HCT116 (cell line): Measurements from ENCODE around the gene CYB5B. TPM values are rescaled to one million over a fixed set of nuclear protein-coding genes. Genes with fewer than 3 reads are reported as not detected.

Experiments
- ATAC-seq: fragments of 200-7000 bp; cut with Tn5 transposase; 2 replicates; pipeline ENCODE4 v1.9.1; 2020; ENCODE audit warnings: mild to moderate bottlenecking, moderate library complexity
- BruUV-seq: library from RNA; stranded (reverse); fragments of 400-500 nt; replicated peaks from 2 replicates; lab custom pipeline; 2021; lab: Mats Ljungman, UMichigan
- CTCF ChIA-PET: fragments of 300-600 bp; sonication (Branson Sonifier 250); formaldehyde crosslinking; loops from one replicate; lab custom pipeline; 2021; ENCODE audit warnings: antibody characterized with exemption; lab: Charles Lee
- POLR2A ChIA-PET: fragments of 300-600, 350-600 bp; sonication (Branson Sonifier 250); formaldehyde crosslinking; loops from one replicate; lab custom pipeline; 2021; ENCODE audit warnings: antibody characterized with exemption; lab: Charles Lee
- RAD21 ChIA-PET, 2 experiments: fragments of 300-600 bp; sonication (Branson Sonifier 250); formaldehyde crosslinking; loops; one replicate each; lab custom pipeline; 2023; ENCODE audit warnings: low total read pairs in 2 of 2; ENCODE audit not compliant: uncharacterized antibody in 2 of 2, unreplicated experiment in 2 of 2, low non-redundant PET in 1 of 2; lab: Charles Lee
- DNase-seq: peaks from one replicate; pipeline ENCODE4 v3.0.0-alpha.2; 2010; ENCODE audit warnings: low read depth, low spot score
- H2AFZ ChIP-seq: fragments of 200-600 bp; shearing (Covaris generic), sonication (generic); 2 replicates; pipeline ENCODE4 v1.6.1; 2017; ENCODE audit warnings: low read depth, mixed run types, mixed read lengths, antibody characterized with exemption, low read length; ENCODE audit not compliant: poor library complexity, severe bottlenecking
- H3K27ac ChIP-seq: 2 replicates; pipeline ENCODE4 v1.5.1; 2012; ENCODE audit warnings: low read depth, low read length
- H3K27me3 ChIP-seq: fragments of 200-600 bp; sonication (generic); 2 replicates; pipeline ENCODE4 v1.6.1; 2016; ENCODE audit warnings: mixed run types, low read length, mixed read lengths; ENCODE audit not compliant: insufficient read depth
- H3K36me3 ChIP-seq, 2 experiments: fragments of 200-500 bp in 1 of 2; fragments of 200-600 bp in 1 of 2; sonication (Bioruptor generic) in 1 of 2; sonication (generic) in 1 of 2; 2 replicates each; pipeline versions ENCODE4 v1.5.1 to v1.6.1; 2014 to 2016; ENCODE audit warnings: low read length in 2 of 2, inconsistent platforms in 1 of 2, mixed read lengths in 1 of 2, mixed run types in 1 of 2; ENCODE audit not compliant: insufficient read depth in 2 of 2, control insufficient read depth in 1 of 2
- H3K4me1 ChIP-seq, 2 experiments: fragments of 200-600 bp in 1 of 2; sonication (generic) in 1 of 2; 2 replicates each; pipeline versions ENCODE4 v1.5.1 to v1.6.1; 2012 to 2017; ENCODE audit warnings: low read length in 2 of 2, inconsistent platforms in 1 of 2, mild to moderate bottlenecking in 1 of 2, mixed read lengths in 1 of 2, mixed run types in 1 of 2, moderate library complexity in 1 of 2; ENCODE audit not compliant: insufficient read depth in 2 of 2, control insufficient read depth in 1 of 2
- H3K4me2 ChIP-seq: fragments of 200-600 bp; sonication (generic); 2 replicates; pipeline ENCODE4 v1.6.1; 2017; ENCODE audit warnings: mixed run types, low read length, mixed read lengths
- H3K4me3 ChIP-seq, 2 experiments: fragments of 200-600 bp in 1 of 2; sonication (generic) in 1 of 2; replicated peaks in 1 of 2; 2 replicates each; pipeline ENCODE4 v1.5.1; 2011 to 2016; ENCODE audit warnings: low read length in 2 of 2, control low read depth in 1 of 2, low read depth in 1 of 2, mild to moderate bottlenecking in 1 of 2, mixed read lengths in 1 of 2, mixed run types in 1 of 2
- H3K79me2 ChIP-seq: fragments of 200-600 bp; sonication (generic); 2 replicates; pipeline ENCODE4 v1.6.1; 2017; ENCODE audit warnings: mild to moderate bottlenecking, mixed run types, low read length, moderate library complexity, mixed read lengths; ENCODE audit not compliant: insufficient read depth
- H3K9ac ChIP-seq: fragments of 200-600 bp; sonication (generic); 2 replicates; pipeline ENCODE4 v1.6.1; 2016; ENCODE audit warnings: low read length, mixed read lengths
- H3K9me2 ChIP-seq: fragments of 200-600 bp; sonication (generic), shearing (Covaris generic); 2 replicates; pipeline ENCODE4 v1.6.1; 2017; ENCODE audit warnings: mixed run types, mild to moderate bottlenecking, moderate library complexity; ENCODE audit not compliant: insufficient read depth
- H3K9me3 ChIP-seq, 2 experiments: fragments of 200-500 bp in 1 of 2; fragments of 200-600 bp in 1 of 2; sonication (Bioruptor generic) in 1 of 2; sonication (generic) in 1 of 2; 2 replicates each; pipeline ENCODE4 v1.6.1; 2014 to 2017; ENCODE audit warnings: low read length in 2 of 2, mixed read lengths in 2 of 2, inconsistent platforms in 1 of 2, low read depth in 1 of 2, mild to moderate bottlenecking in 1 of 2, mixed run types in 1 of 2, moderate library complexity in 1 of 2; ENCODE audit not compliant: control insufficient read depth in 1 of 2, insufficient read depth in 1 of 2
- H4K20me1 ChIP-seq: fragments of 200-600 bp; sonication (generic), shearing (Covaris generic); 2 replicates; pipeline ENCODE4 v1.6.1; 2017; ENCODE audit warnings: mixed run types, mild to moderate bottlenecking, moderate library complexity; ENCODE audit not compliant: insufficient read depth
- ATF3 ChIP-seq: IDR thresholded peaks from 2 replicates; pipeline ENCODE4 v1.6.1; 2012
- CBX3 ChIP-seq: IDR thresholded peaks from 2 replicates; pipeline ENCODE4 v1.6.1; 2012; ENCODE audit warnings: low read depth
- CEBPB ChIP-seq: IDR thresholded peaks from 2 replicates; pipeline ENCODE4 v1.6.1; 2012; ENCODE audit warnings: low read depth
- CTCF ChIP-seq, 3 experiments: fragments of 200-600 bp in 1 of 3; sonication (generic) in 1 of 3; IDR thresholded peaks in 2 of 3; conservative IDR thresholded peaks in 1 of 3; 2 replicates each; pipeline ENCODE4 v1.5.1; 2012 to 2017; ENCODE audit warnings: low read depth in 2 of 3, low read length in 2 of 3, antibody characterized with exemption in 1 of 3, borderline replicate concordance in 1 of 3, control low read depth in 1 of 3, mild to moderate bottlenecking in 1 of 3, mixed read lengths in 1 of 3, mixed run types in 1 of 3, moderate library complexity in 1 of 3; ENCODE audit not compliant: insufficient read depth in 1 of 3
- ELF1 ChIP-seq: IDR thresholded peaks from 2 replicates; pipeline ENCODE4 v1.6.1; 2012; ENCODE audit warnings: low read depth, borderline replicate concordance
- JUND ChIP-seq: IDR thresholded peaks from 2 replicates; pipeline ENCODE4 v1.6.1; 2012
- POLR2A ChIP-seq: IDR thresholded peaks from 2 replicates; pipeline ENCODE4 v1.7.0; 2011; ENCODE audit warnings: borderline replicate concordance; ENCODE audit not compliant: insufficient read depth, insufficient read length; ENCODE audit errors: extremely low read depth
- POLR2AphosphoS5 ChIP-seq: IDR thresholded peaks from 2 replicates; pipeline ENCODE4 v1.6.1; 2011; ENCODE audit warnings: mild to moderate bottlenecking, low read depth, low read length, moderate library complexity
- RAD21 ChIP-seq: IDR thresholded peaks from 2 replicates; pipeline ENCODE4 v1.6.1; 2012; ENCODE audit warnings: low read depth, mild to moderate bottlenecking
- SP1 ChIP-seq: IDR thresholded peaks from 2 replicates; pipeline ENCODE4 v1.6.1; 2012; ENCODE audit warnings: low read depth
- ZBTB33 ChIP-seq: IDR thresholded peaks from 2 replicates; pipeline ENCODE4 v1.6.1; 2011; ENCODE audit warnings: mild to moderate bottlenecking, low read length, moderate library complexity; ENCODE audit not compliant: insufficient replicate concordance; ENCODE audit errors: extremely low read depth
- ZFX ChIP-seq: fragments of 450-650 bp; IDR thresholded peaks from 2 replicates; pipeline ENCODE4 v1.6.1; 2017
- ZNF274 ChIP-seq: fragments of 200-500 bp; sonication (Bioruptor generic); IDR thresholded peaks from 2 replicates; pipeline ENCODE4 v1.6.1; 2014; ENCODE audit warnings: mild to moderate bottlenecking, low read depth, low read length, inconsistent platforms
- intact Hi-C: fragments of 100-400 bp; cut with micrococcal nuclease; formaldehyde crosslinking; loops from 2 replicates; pipeline ENCODE4 v1.10.0; 2022
- total RNA-seq: library from RNA; stranded (reverse); gene quantifications from one replicate; pipeline ENCODE4 v1.2.1, GENCODE V29; 2021; ENCODE audit not compliant: unreplicated experiment

Gene CYB5B
- total RNA-seq, 1 experiment from 2014 or later: 689 TPM

- Histone ChIP-seq H3K9me2 (no peaks in the 10 kb centered on the region), H2AFZ (no peak overlapping the region), H3K4me3 (no peak overlapping the region), H3K4me1 (peaks cover 0 to 3% of the 10 kb centered on the region in 2 experiments; a peak in 1 of 4 replicates), H4K20me1 (no peaks in the 10 kb centered on the region), H3K36me3 (no peaks in the 10 kb centered on the region; a peak in 1 of 4 replicates), H3K27me3 (no peaks in the 10 kb centered on the region), H3K9ac (no peak overlapping the region), H3K9me3 (no peaks in the 10 kb centered on the region), H3K4me2 (no peak overlapping the region), H3K79me2 (no peaks in the 10 kb centered on the region), H3K27ac (no peak overlapping the region)
- DNase-seq (peak; percentile 44), ATAC-seq (peak; percentile 83)
- no TSS peak for BruUV-seq
- POLR2A ChIA-PET: no interaction called here
- CTCF ChIA-PET: interaction anchor here (0.9 kb wide), 1 partner anchor 18 kb away, joined by 3 read pairs; no protein-coding TSS in a partner anchor
- intact Hi-C loops: no loop called here
- RAD21 ChIA-PET: no interaction called here
- TF ChIP-seq SP1 (no peak), RAD21 (peak; percentile 65), ZFX (no peak), POLR2AphosphoS5 (no peak), CEBPB (no peak), JUND (no peak), POLR2A (no peak), ATF3 (no peak), ELF1 (no peak), CTCF (IDR thresholded peaks at IDR 0.05 in 2 of 3, conservative IDR thresholded peaks at IDR 0.05 in 1 of 3; ENCODE audit: borderline replicate concordance in 1 of 3, insufficient read depth in 1 of 3, low read depth in 2 of 3, low read length in 2 of 3) (peak; percentile 15 to 76 (median 71); a peak in 4 of 6 replicates), CBX3 (peak; percentile 27; the same call in 1 of the 2 replicates), ZNF274 (no peak), ZBTB33 (no peak)
Observed at GRCh38 chr16:69494991-69495392, 70.6 kb downstream of the CYB5B start.
